ENCODE data around the gene GMDS. TPM values are rescaled to one million over a fixed set of nuclear protein-coding genes. Genes with fewer than 3 reads are reported as not detected.

The GMDS gene
- total RNA-seq, 1 experiment from 2014 or later, result 27.6 TPM

- H3K9me3 ChIP-seq (ENCODE audit: control insufficient read depth, low read depth, low read length), result no peaks in the 10 kb centered on the region
- H4K91ac ChIP-seq (ENCODE audit: insufficient read length, low read depth, low read length), result no peak overlapping the region
- H3K4me2 ChIP-seq (ENCODE audit: insufficient read depth, insufficient read length, low read length), result no peak overlapping the region
- no peaks in the 10 kb centered on the region; a peak in 1 of 5 replicates for H3K9me3 Mint-ChIP-seq
- no peak overlapping the region for H3K14ac ChIP-seq (ENCODE audit: insufficient read depth, low read length)
- no peak overlapping the region for H2AK5ac ChIP-seq (ENCODE audit: insufficient read length, low read length)
- H3T11ph ChIP-seq (ENCODE audit: low read length), result no peak overlapping the region
- H2BK20ac ChIP-seq (ENCODE audit: low read depth, low read length, poor library complexity, severe bottlenecking), result no peak overlapping the region
- H3K4me1 ChIP-seq (ENCODE audit: insufficient read depth, low read length), result no peaks in the 10 kb centered on the region
- no peak overlapping the region for H3K56ac ChIP-seq (ENCODE audit: insufficient read length, low read depth, low read length)
- no peak for TF ChIP-seq CTCF (conservative IDR thresholded peaks at IDR 0.05)
- no peak for DNase-seq
- no peaks in the 10 kb centered on the region for H3K27me3 ChIP-seq (ENCODE audit: insufficient read depth, low read length)
- WGBS (ENCODE audit: extremely low coverage, insufficient read length, low lambda C conversion rate), result no CpG with 5 or more reads among the region's 6 CpGs
- no peak overlapping the region for H3K27ac ChIP-seq (ENCODE audit: insufficient read length, low read depth, low read length)
- no peak overlapping the region for H2AFZ ChIP-seq (ENCODE audit: low read length)
- no peak overlapping the region for H3K18ac ChIP-seq (ENCODE audit: insufficient read length, low read depth, low read length)
- H3K23ac ChIP-seq (ENCODE audit: insufficient read length, low read depth, low read length), result no peak overlapping the region
- H3K27ac Mint-ChIP-seq, result no peak overlapping the region
- no peak overlapping the region for H4K5ac ChIP-seq (ENCODE audit: insufficient read length, low read depth, low read length)
- no peaks in the 10 kb centered on the region for H3K79me1 ChIP-seq (ENCODE audit: insufficient read depth, low read depth, low read length, poor library complexity, severe bottlenecking)
- H3K23me2 ChIP-seq (ENCODE audit: insufficient read length, low read depth, low read length, poor library complexity, severe bottlenecking), result no peaks in the 10 kb centered on the region
- H3K4me1 Mint-ChIP-seq, result no peaks in the 10 kb centered on the region
- H2BK15ac ChIP-seq (ENCODE audit: low read depth, low read length), result no peak overlapping the region
- no peak overlapping the region for H2BK5ac ChIP-seq (ENCODE audit: insufficient read length, low read length)
- H3K9ac ChIP-seq (ENCODE audit: extremely low read depth, insufficient read length, low read length), result no peak overlapping the region
- H4K8ac ChIP-seq (replicated peaks; ENCODE audit: insufficient read length, low read depth, low read length), result no peak overlapping the region
- no peak overlapping the region for H3K4ac ChIP-seq (ENCODE audit: low read depth, low read length)
- H2BK12ac ChIP-seq (ENCODE audit: insufficient read length, low read depth, low read length), result no peak overlapping the region
- H3K27me3 Mint-ChIP-seq (ENCODE audit: low read depth), result no peaks in the 10 kb centered on the region
- H3K36me3 Mint-ChIP-seq (ENCODE audit: insufficient read depth in 1 of 3, low read depth in 3 of 3), result no peaks in the 10 kb centered on the region; a peak in 1 of 7 replicates
- no peak overlapping the region for H2BK120ac ChIP-seq (ENCODE audit: low read depth, low read length, poor library complexity, severe bottlenecking)
- H4K20me1 ChIP-seq (ENCODE audit: control insufficient read depth, insufficient read depth, insufficient read length), result no peaks in the 10 kb centered on the region
- H3K79me2 ChIP-seq (ENCODE audit: insufficient read depth, low read length), result no peaks in the 10 kb centered on the region
- no peak overlapping the region for H3K4me3 Mint-ChIP-seq
Measured at GRCh38 chr6:2147766-2148448, 97.5 kb downstream of the GMDS start.
